OCI-LY7 (cell line): ENCODE results near the gene PADI4. TPM values are rescaled to one million over a fixed set of nuclear protein-coding genes. Genes with fewer than 3 reads are reported as not detected.

Source experiments
- BruUV-seq: library from RNA; stranded (reverse); fragments of 400-500 nt; replicated peaks from 2 replicates; lab custom pipeline; 2021; lab: Mats Ljungman, UMichigan
- CTCF ChIA-PET: fragments of 300-600 bp; sonication (Branson Sonifier 250); formaldehyde crosslinking; loops from one replicate; lab custom pipeline; 2022; ENCODE audit warnings: antibody characterized with exemption; ENCODE audit not compliant: unreplicated experiment; lab: Charles Lee
- POLR2A ChIA-PET: fragments of 300-600 bp; sonication (Branson Sonifier 250); formaldehyde crosslinking; loops from one replicate; lab custom pipeline; 2022; ENCODE audit warnings: antibody characterized with exemption; lab: Charles Lee
- DNase-seq: peaks from one replicate; pipeline ENCODE4 v3.0.0-alpha.2; 2015; ENCODE audit warnings: low spot score
- H2AFZ ChIP-seq: fragments of 200-600 bp; sonication (generic), shearing (Covaris generic); 2 replicates; pipeline ENCODE4 v1.6.1; 2014; ENCODE audit warnings: mild to moderate bottlenecking, antibody characterized with exemption, low read length, moderate library complexity
- H3K27ac ChIP-seq: fragments of 200-600 bp; sonication (generic); 2 replicates; pipeline ENCODE4 v1.5.1; 2014; ENCODE audit warnings: mixed run types, low read depth, mild to moderate bottlenecking, moderate library complexity, low read length, inconsistent platforms; ENCODE audit not compliant: poor library complexity, severe bottlenecking
- H3K36me3 ChIP-seq: fragments of 200-600 bp; sonication (generic); 2 replicates; pipeline ENCODE4 v1.6.1; 2014; ENCODE audit warnings: mild to moderate bottlenecking, antibody characterized with exemption, low read length, moderate library complexity, mixed read lengths; ENCODE audit not compliant: insufficient read depth
- H3K4me1 ChIP-seq: fragments of 200-600 bp; sonication (generic); 2 replicates; pipeline ENCODE4 v1.5.1; 2014; ENCODE audit warnings: mild to moderate bottlenecking, low read length; ENCODE audit not compliant: insufficient read depth, poor library complexity, severe bottlenecking
- H3K4me2 ChIP-seq: fragments of 200-600 bp; sonication (generic); 2 replicates; pipeline ENCODE4 v1.6.1; 2014; ENCODE audit warnings: mild to moderate bottlenecking, low read length
- H3K4me3 ChIP-seq: fragments of 200-600 bp; sonication (generic); 2 replicates; pipeline ENCODE4 v1.5.1; 2014; ENCODE audit warnings: mild to moderate bottlenecking, low read depth, low read length; ENCODE audit not compliant: poor library complexity, severe bottlenecking
- H3K79me2 ChIP-seq: fragments of 200-600 bp; sonication (generic); 2 replicates; pipeline ENCODE4 v1.6.1; 2016; ENCODE audit warnings: low read depth, mild to moderate bottlenecking, low read length, moderate library complexity, mixed read lengths; ENCODE audit not compliant: insufficient read depth
- H3K9me2 ChIP-seq: fragments of 200-600 bp; sonication (generic); 2 replicates; pipeline ENCODE4 v1.6.1; 2016; ENCODE audit warnings: mild to moderate bottlenecking, low read length, mixed read lengths; ENCODE audit not compliant: insufficient read depth
- H3K9me3 ChIP-seq: fragments of 200-600 bp; sonication (generic); 2 replicates; pipeline ENCODE4 v1.6.1; 2014; ENCODE audit warnings: mild to moderate bottlenecking, mixed run types, low read length, mixed read lengths
- H4K20me1 ChIP-seq: fragments of 200-600 bp; sonication (generic); 2 replicates; pipeline ENCODE4 v1.6.1; 2014; ENCODE audit warnings: mild to moderate bottlenecking, antibody characterized with exemption, low read length, moderate library complexity, mixed read lengths; ENCODE audit not compliant: insufficient read depth
- EZH2phosphoT487 ChIP-seq: fragments of 200-600 bp; sonication (generic); IDR thresholded peaks from 2 replicates; pipeline ENCODE4 v1.6.1; 2018; ENCODE audit warnings: low read depth, borderline replicate concordance, mild to moderate bottlenecking, mixed run types, antibody characterized with exemption, low read length, moderate library complexity, mixed read lengths
- intact Hi-C: fragments of 100-400 bp; cut with micrococcal nuclease; formaldehyde crosslinking; loops from one replicate; pipeline ENCODE4 v1.10.0; 2022; ENCODE audit not compliant: unreplicated experiment
- total RNA-seq, 2 experiments: library from RNA; depleted of rRNA in 1 of 2; stranded (reverse); fragments of >200 nt in 1 of 2; shearing (Covaris generic) in 1 of 2; gene quantifications; 2 replicates each; pipeline ENCODE4 v1.2.3, GENCODE V29; 2014 to 2022
- TF ChIP-seq, protein P1 (sequence below): fragments of 200-600 bp; sonication (generic); conservative IDR thresholded peaks from 2 replicates; pipeline ENCODE4 v1.5.1; 2014; ENCODE audit warnings: mild to moderate bottlenecking, antibody characterized with exemption, low read length, moderate library complexity, mixed read lengths

PADI4 gene
- total RNA-seq, 2 experiments from 2014 or later, result 0.19 TPM; not detected in 1

DNA sequence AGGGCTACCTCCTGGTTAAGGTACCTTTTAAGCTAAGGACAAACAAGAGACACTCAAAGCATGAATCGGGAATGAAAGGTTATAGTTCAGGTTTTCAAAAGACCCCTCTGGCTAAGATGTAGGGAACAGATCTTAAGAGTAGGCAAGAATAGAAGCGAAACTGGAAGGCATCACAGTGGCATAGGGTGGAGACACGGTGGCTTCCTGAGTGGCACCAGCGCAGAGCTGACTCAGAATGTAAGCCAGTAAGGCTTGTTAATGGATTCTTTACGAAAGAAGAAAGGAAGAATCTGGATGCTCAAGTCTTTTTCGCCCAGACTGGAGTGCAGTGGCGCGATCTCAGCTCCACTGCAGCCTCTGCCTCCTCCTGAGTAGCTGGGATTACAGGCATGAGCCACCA, 85.2 kb downstream of the PADI4 start:
- DNase-seq, result no peak
- no peak overlapping the region for H3K4me2 ChIP-seq
- no peaks in the 10 kb centered on the region for H3K79me2 ChIP-seq
- no TSS peak for BruUV-seq
- intact Hi-C loops, result no loop called here
- no peak overlapping the region for H3K27ac ChIP-seq
- H3K9me3 ChIP-seq, result no peaks in the 10 kb centered on the region
- ChIA-PET POLR2A (no interaction called here), CTCF (no interaction called here)
- H3K4me3 ChIP-seq, result no peak overlapping the region
- H3K36me3 ChIP-seq, result no peaks in the 10 kb centered on the region
- no peak overlapping the region for H2AFZ ChIP-seq
- no peak for TF ChIP-seq EZH2phosphoT487
- TF ChIP-seq, protein P1, sequence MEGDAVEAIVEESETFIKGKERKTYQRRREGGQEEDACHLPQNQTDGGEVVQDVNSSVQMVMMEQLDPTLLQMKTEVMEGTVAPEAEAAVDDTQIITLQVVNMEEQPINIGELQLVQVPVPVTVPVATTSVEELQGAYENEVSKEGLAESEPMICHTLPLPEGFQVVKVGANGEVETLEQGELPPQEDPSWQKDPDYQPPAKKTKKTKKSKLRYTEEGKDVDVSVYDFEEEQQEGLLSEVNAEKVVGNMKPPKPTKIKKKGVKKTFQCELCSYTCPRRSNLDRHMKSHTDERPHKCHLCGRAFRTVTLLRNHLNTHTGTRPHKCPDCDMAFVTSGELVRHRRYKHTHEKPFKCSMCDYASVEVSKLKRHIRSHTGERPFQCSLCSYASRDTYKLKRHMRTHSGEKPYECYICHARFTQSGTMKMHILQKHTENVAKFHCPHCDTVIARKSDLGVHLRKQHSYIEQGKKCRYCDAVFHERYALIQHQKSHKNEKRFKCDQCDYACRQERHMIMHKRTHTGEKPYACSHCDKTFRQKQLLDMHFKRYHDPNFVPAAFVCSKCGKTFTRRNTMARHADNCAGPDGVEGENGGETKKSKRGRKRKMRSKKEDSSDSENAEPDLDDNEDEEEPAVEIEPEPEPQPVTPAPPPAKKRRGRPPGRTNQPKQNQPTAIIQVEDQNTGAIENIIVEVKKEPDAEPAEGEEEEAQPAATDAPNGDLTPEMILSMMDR, result no peak
- no peaks in the 10 kb centered on the region for H3K4me1 ChIP-seq
- H3K9me2 ChIP-seq, result no peaks in the 10 kb centered on the region
- no peaks in the 10 kb centered on the region for H4K20me1 ChIP-seq

DNA sequence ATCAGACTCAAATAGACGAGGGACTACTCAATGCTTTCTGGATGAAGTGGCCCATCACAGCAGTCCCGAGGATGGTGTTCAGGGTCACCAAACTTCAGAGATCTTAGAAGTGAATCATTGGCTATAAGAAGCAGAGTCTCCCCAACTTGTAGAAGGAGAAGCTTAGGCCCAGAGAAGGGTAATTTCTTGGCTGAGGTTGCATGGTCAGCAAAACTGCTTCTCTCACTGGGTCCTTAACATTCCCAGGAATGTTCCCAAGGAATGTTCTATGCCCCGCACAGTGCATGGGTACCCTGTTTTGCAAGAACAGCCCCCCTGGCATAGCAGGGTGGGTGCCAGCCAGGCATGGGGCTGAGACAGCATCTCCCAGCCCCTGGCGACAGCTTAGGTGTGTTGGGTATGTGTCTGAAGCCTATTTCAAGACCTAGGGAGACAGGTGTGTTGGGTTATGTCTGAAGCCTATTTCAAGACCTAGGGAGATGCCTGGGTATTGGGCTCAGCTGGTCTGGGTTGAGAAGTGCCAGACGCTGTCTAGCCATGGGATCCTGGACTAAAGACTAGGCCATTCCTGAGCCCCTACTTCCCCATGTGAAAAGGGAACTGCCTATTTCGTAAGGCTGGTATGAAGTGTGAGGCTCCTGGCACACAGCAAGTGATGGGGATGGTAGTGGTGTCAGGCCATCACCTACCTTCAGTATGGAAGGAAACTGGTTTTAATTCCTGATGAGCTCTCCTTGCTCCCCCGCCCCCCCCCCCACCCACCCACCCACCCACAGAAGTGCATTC, 90.1 kb downstream of the PADI4 start:
- H3K9me3 ChIP-seq, result no peaks in the 10 kb centered on the region
- no peak overlapping the region for H3K27ac ChIP-seq
- TF ChIP-seq EZH2phosphoT487, result no peak
- TF ChIP-seq, protein P1, result no peak
- no peaks in the 10 kb centered on the region for H3K9me2 ChIP-seq
- H3K4me3 ChIP-seq, result no peak overlapping the region
- no peak for DNase-seq
- intact Hi-C loops, result no loop called here
- H3K36me3 ChIP-seq, result no peaks in the 10 kb centered on the region
- H3K79me2 ChIP-seq, result no peaks in the 10 kb centered on the region
- CTCF ChIA-PET, result no interaction called here
- H2AFZ ChIP-seq, result no peak overlapping the region
- H3K4me1 ChIP-seq, result no peaks in the 10 kb centered on the region
- H4K20me1 ChIP-seq, result no peaks in the 10 kb centered on the region; the same call in 1 of the 2 replicates
- no peak overlapping the region for H3K4me2 ChIP-seq
- POLR2A ChIA-PET, result no interaction called here
- no TSS peak for BruUV-seq

DNA sequence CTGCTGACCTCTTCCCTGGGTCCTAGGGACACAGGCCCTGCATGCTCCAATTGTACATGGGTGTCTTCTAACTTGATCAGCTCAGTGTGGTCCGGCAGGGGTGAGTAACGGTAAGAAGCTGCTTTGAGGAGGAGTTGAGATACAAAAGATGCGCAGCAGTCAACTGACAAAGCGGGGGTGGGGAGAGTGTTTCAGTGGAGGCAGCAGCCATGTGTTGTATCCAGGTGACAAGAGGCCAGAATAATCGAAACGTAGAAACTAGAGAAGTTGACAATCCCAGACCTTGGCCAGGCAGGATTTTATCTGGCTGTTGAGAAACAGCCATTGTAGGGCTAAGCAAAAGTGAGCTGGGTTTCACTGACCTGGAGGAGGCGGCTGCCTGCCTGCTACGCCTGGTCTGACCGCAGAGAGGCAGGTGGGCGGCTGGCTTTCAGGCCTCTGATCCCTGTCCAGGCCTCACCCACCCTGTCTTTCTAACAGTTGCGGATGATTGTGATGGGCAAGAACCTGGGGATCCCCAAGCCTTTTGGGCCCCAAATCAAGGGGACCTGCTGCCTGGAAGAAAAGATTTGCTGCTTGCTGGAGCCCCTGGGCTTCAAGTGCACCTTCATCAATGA, 92.8 kb downstream of the PADI4 start:
- Histone ChIP-seq H3K36me3 (peaks cover 2% of the 10 kb centered on the region; the same call in 1 of the 2 replicates), H3K4me1 (no peaks in the 10 kb centered on the region), H3K27ac (no peak overlapping the region), H3K4me2 (no peak overlapping the region), H3K4me3 (no peak overlapping the region), H3K79me2 (no peaks in the 10 kb centered on the region), H2AFZ (no peak overlapping the region), H4K20me1 (no peaks in the 10 kb centered on the region; the same call in 1 of the 2 replicates), H3K9me2 (no peaks in the 10 kb centered on the region), H3K9me3 (no peaks in the 10 kb centered on the region)
- no TSS peak for BruUV-seq
- TF ChIP-seq, protein P1, result no peak
- no peak for TF ChIP-seq EZH2phosphoT487
- DNase-seq, result no peak
- ChIA-PET POLR2A (no interaction called here), CTCF (no interaction called here)
- intact Hi-C loops, result no loop called here
